HepG2 (cell line): Measurements from ENCODE around the gene THAP2. TPM values are rescaled to one million over a fixed set of nuclear protein-coding genes. Genes with fewer than 3 reads are reported as not detected.

Experiments
- ARHGAP35 ChIP-seq: sonication (generic); formaldehyde crosslinking; IDR thresholded peaks from 2 replicates; pipeline ENCODE4 v1.9.0; 2022; ENCODE audit warnings: mild to moderate bottlenecking, inconsistent platforms, moderate library complexity, missing genetic modification reagents, borderline replicate concordance
- BORCS8-MEF2B ChIP-seq: sonication (generic); formaldehyde crosslinking; IDR thresholded peaks from 2 replicates; pipeline ENCODE4 v1.8.0; 2022; ENCODE audit warnings: mild to moderate bottlenecking, missing genetic modification reagents
- CEBPG ChIP-seq: IDR thresholded peaks from 2 replicates; pipeline ENCODE4 v1.6.1; 2016
- CHCHD3 ChIP-seq: sonication (generic); formaldehyde crosslinking; IDR thresholded peaks from 2 replicates; pipeline ENCODE4 v1.8.0; 2022; ENCODE audit warnings: mild to moderate bottlenecking, missing genetic modification reagents, moderate library complexity
- HMGA1 ChIP-seq: sonication (generic); formaldehyde crosslinking; conservative IDR thresholded peaks from 2 replicates; pipeline ENCODE4 v1.4.0; 2020; ENCODE audit warnings: missing genetic modification reagents
- MED8 ChIP-seq: sonication (generic); formaldehyde crosslinking; IDR thresholded peaks from 2 replicates; pipeline ENCODE4 v1.8.1; 2023; ENCODE audit warnings: mild to moderate bottlenecking, missing genetic modification reagents; ENCODE audit not compliant: insufficient replicate concordance
- MIER3 ChIP-seq: IDR thresholded peaks from 2 replicates; pipeline ENCODE4 v1.6.1; 2016; ENCODE audit warnings: missing compliant biosample characterization, borderline replicate concordance
- NFE2 ChIP-seq: sonication (generic); formaldehyde crosslinking; IDR thresholded peaks from 2 replicates; pipeline ENCODE4 v1.4.0; 2020; ENCODE audit warnings: missing genetic modification reagents
- NONO ChIP-seq, 2 experiments: fragments of 450-650 bp in 1 of 2; sonication (generic) in 1 of 2; formaldehyde crosslinking in 1 of 2; IDR thresholded peaks in 1 of 2; conservative IDR thresholded peaks in 1 of 2; 2 replicates each; pipeline versions ENCODE4 v1.6.1 to v1.8.0; 2017 to 2022; ENCODE audit warnings: mild to moderate bottlenecking in 1 of 2, missing genetic modification reagents in 1 of 2, moderate library complexity in 1 of 2
- SALL2 ChIP-seq: sonication (generic); formaldehyde crosslinking; IDR thresholded peaks from 2 replicates; pipeline ENCODE4 v1.8.1; 2023; ENCODE audit warnings: mild to moderate bottlenecking, missing genetic modification reagents, inconsistent platforms
- SNAI1 ChIP-seq: sonication (generic); formaldehyde crosslinking; IDR thresholded peaks from 2 replicates; pipeline ENCODE4 v1.5.0; 2020; ENCODE audit warnings: mild to moderate bottlenecking, missing genetic modification reagents, borderline replicate concordance
- TAF15 ChIP-seq: fragments of 200-400 bp; formaldehyde crosslinking; IDR thresholded peaks from one replicate; pipeline ENCODE4 v1.6.1; 2018; ENCODE audit warnings: mild to moderate bottlenecking, low read depth, low read length; ENCODE audit not compliant: poor library complexity, severe bottlenecking
- TFAP4 ChIP-seq: sonication (generic); IDR thresholded peaks from 2 replicates; pipeline ENCODE4 v1.6.1; 2016; ENCODE audit warnings: low read depth, borderline replicate concordance
- ZBTB20 ChIP-seq: sonication (generic); formaldehyde crosslinking; IDR thresholded peaks from 2 replicates; pipeline ENCODE4 v1.8.1; 2023; ENCODE audit warnings: missing genetic modification reagents, low read depth, mild to moderate bottlenecking, borderline replicate concordance
- ZKSCAN8 ChIP-seq: IDR thresholded peaks from 2 replicates; pipeline ENCODE4 v1.6.1; 2016; ENCODE audit warnings: borderline replicate concordance, missing genetic modification reagents, missing compliant biosample characterization
- ZMAT5 ChIP-seq: sonication (generic); formaldehyde crosslinking; IDR thresholded peaks from 2 replicates; pipeline ENCODE4 v1.5.0; 2020; ENCODE audit warnings: mild to moderate bottlenecking, low read depth, missing genetic modification reagents, borderline replicate concordance
- ZNF136 ChIP-seq: sonication (generic); formaldehyde crosslinking; IDR thresholded peaks from 2 replicates; pipeline ENCODE4 v1.8.1; 2022; ENCODE audit warnings: low read depth, mild to moderate bottlenecking, moderate library complexity, missing genetic modification reagents
- ZNF383 ChIP-seq: sonication (generic); formaldehyde crosslinking; IDR thresholded peaks from 2 replicates; pipeline ENCODE4 v1.4.0; 2020; ENCODE audit warnings: missing genetic modification reagents, mild to moderate bottlenecking, borderline replicate concordance
- ZNF7 ChIP-seq: IDR thresholded peaks from 2 replicates; pipeline ENCODE4 v1.6.1; 2016; ENCODE audit warnings: missing biosample characterization, missing genetic modification reagents
- ZNF781 ChIP-seq: sonication (generic); formaldehyde crosslinking; IDR thresholded peaks from 2 replicates; pipeline ENCODE4 v1.5.1; 2020; ENCODE audit warnings: borderline replicate concordance, mild to moderate bottlenecking, missing genetic modification reagents; ENCODE audit errors: not compliant biosample characterization
- ZNF83 ChIP-seq: sonication (generic); formaldehyde crosslinking; IDR thresholded peaks from 2 replicates; pipeline ENCODE4 v1.4.0; 2020; ENCODE audit warnings: missing genetic modification reagents, mild to moderate bottlenecking, borderline replicate concordance
- ZNF879 ChIP-seq: sonication (generic); formaldehyde crosslinking; IDR thresholded peaks from 2 replicates; pipeline ENCODE4 v1.8.1; 2023; ENCODE audit warnings: missing genetic modification reagents
- polyA plus RNA-seq, 8 experiments: library from polyadenylated mRNA; depleted of rRNA in 3 of 8; stranded (reverse) in 7 of 8; unstranded in 1 of 8; fragments of >200 nt; fragmentation: Illumina TruSeq in 4 of 8; extraction: Trizol in 4 of 8; gene quantifications; 2 replicates each; pipeline versions ENCODE4 v1.2.1 to v1.2.3, GENCODE V29; 2011 to 2016; ENCODE audit warnings: low read depth in 4 of 8, missing spikeins in 1 of 8, mixed read lengths in 1 of 8; ENCODE audit not compliant: insufficient read depth in 1 of 8
- total RNA-seq, 5 experiments: library from RNA; depleted of rRNA; stranded (reverse); fragments of >200 nt; fragmentation: Illumina TruSeq; extraction: Trizol; gene quantifications; 2 replicates each; pipeline ENCODE4 v1.2.3, GENCODE V29; 2016; ENCODE audit warnings: low read depth in 1 of 5

Gene THAP2
- total and polyA plus RNA-seq, 2 of the 13 experiments (the other 11 are each of a cell fraction or from before 2014, with no cell fraction given) = 5.2 to 6.2 TPM

GRCh38 chr12:71663561-71664410 lies at the start of gene THAP2, which contains the start of gene ZFC3H1 (continued):
- no peak for TF ChIP-seq TAF15
- no peak for TF ChIP-seq ZNF83 (CRISPR knock-in tag)
- TF ChIP-seq ZBTB20 (CRISPR knock-in tag) = no peak
- peak; percentile 45 for TF ChIP-seq CEBPG (CRISPR knock-in tag)
- no peak for TF ChIP-seq ARHGAP35 (CRISPR knock-in tag)
- TF ChIP-seq ZNF879 (CRISPR knock-in tag) = no peak
- 0 out of 2 replicates have a peak, but pooled peaks have one; percentile 88 for TF ChIP-seq SNAI1
- TF ChIP-seq TFAP4 = peak; percentile 19; the same call in 1 of the 2 replicates
- TF ChIP-seq ZNF781 (CRISPR knock-in tag) = no peak
- no peak for TF ChIP-seq CHCHD3 (CRISPR knock-in tag)
- 0 out of 2 replicates have a peak, but pooled peaks have one; percentile 59 for TF ChIP-seq ZKSCAN8 (CRISPR knock-in tag)
- TF ChIP-seq SALL2 (CRISPR knock-in tag) = no peak
- no peak for TF ChIP-seq NONO (IDR thresholded peaks at IDR 0.05)
- peak; percentile 81 for TF ChIP-seq NONO (CRISPR knock-in tag; conservative IDR thresholded peaks at IDR 0.05)
- no peak for TF ChIP-seq ZMAT5 (CRISPR knock-in tag)
- TF ChIP-seq BORCS8-MEF2B (CRISPR knock-in tag) = no peak
- no peak for TF ChIP-seq HMGA1 (CRISPR knock-in tag)
- no peak for TF ChIP-seq ZNF136
- TF ChIP-seq ZNF383 (CRISPR knock-in tag) = no peak
- no peak for TF ChIP-seq NFE2 (CRISPR knock-in tag)
- peak; percentile 85 for TF ChIP-seq MIER3 (CRISPR knock-in tag)
- TF ChIP-seq ZNF7 (CRISPR knock-in tag) = no peak
- no peak for TF ChIP-seq MED8
